GM23338 (cell line): ENCODE results near the gene RNF2.

Experiments
- POLR2AphosphoS5 ChIP-seq: IDR thresholded peaks from 2 replicates; pipeline ENCODE4 v1.6.1; 2016; ENCODE audit warnings: antibody characterized with exemption, low read depth
- TF ChIP-seq, protein P1 (sequence below), 2 experiments: fragments of 200-600 bp in 1 of 2; sonication (generic) in 1 of 2; conservative IDR thresholded peaks; 2 replicates each; pipeline versions ENCODE4 v1.5.1 to v1.6.1; 2016 to 2017; ENCODE audit warnings: antibody characterized with exemption in 2 of 2, low read depth in 2 of 2, mild to moderate bottlenecking in 2 of 2, moderate library complexity in 1 of 2
- TF ChIP-seq, protein P2 (sequence below): fragments of 250-450 bp; sonication (Bioruptor Pico); IDR thresholded peaks from 2 replicates; pipeline ENCODE4 v1.5.0; 2020; ENCODE audit warnings: mild to moderate bottlenecking, moderate library complexity

DNA sequence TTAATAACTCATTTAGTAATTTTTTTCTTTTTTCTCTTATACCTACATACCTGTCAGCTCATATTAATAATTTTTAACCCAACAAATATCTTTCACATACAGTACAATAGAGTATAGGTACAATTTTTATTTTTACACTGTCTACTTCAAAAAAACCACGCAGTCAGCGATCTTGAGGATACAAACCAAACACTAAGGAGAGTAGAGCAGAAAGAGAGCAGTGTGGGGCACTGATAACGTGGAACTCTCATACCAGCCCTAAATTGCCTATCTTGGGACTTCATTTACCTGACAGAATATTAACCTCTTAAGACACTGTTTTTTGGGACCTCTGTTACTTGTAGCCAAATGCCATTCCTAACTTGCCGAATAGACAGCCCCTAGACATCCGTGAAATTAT lies 105.9 kb downstream of the RNF2 start:
- TF ChIP-seq, protein P1, sequence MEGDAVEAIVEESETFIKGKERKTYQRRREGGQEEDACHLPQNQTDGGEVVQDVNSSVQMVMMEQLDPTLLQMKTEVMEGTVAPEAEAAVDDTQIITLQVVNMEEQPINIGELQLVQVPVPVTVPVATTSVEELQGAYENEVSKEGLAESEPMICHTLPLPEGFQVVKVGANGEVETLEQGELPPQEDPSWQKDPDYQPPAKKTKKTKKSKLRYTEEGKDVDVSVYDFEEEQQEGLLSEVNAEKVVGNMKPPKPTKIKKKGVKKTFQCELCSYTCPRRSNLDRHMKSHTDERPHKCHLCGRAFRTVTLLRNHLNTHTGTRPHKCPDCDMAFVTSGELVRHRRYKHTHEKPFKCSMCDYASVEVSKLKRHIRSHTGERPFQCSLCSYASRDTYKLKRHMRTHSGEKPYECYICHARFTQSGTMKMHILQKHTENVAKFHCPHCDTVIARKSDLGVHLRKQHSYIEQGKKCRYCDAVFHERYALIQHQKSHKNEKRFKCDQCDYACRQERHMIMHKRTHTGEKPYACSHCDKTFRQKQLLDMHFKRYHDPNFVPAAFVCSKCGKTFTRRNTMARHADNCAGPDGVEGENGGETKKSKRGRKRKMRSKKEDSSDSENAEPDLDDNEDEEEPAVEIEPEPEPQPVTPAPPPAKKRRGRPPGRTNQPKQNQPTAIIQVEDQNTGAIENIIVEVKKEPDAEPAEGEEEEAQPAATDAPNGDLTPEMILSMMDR (conservative IDR thresholded peaks at IDR 0.05; ENCODE audit: low read depth in 2 of 2): no peak
- TF ChIP-seq, protein P2, sequence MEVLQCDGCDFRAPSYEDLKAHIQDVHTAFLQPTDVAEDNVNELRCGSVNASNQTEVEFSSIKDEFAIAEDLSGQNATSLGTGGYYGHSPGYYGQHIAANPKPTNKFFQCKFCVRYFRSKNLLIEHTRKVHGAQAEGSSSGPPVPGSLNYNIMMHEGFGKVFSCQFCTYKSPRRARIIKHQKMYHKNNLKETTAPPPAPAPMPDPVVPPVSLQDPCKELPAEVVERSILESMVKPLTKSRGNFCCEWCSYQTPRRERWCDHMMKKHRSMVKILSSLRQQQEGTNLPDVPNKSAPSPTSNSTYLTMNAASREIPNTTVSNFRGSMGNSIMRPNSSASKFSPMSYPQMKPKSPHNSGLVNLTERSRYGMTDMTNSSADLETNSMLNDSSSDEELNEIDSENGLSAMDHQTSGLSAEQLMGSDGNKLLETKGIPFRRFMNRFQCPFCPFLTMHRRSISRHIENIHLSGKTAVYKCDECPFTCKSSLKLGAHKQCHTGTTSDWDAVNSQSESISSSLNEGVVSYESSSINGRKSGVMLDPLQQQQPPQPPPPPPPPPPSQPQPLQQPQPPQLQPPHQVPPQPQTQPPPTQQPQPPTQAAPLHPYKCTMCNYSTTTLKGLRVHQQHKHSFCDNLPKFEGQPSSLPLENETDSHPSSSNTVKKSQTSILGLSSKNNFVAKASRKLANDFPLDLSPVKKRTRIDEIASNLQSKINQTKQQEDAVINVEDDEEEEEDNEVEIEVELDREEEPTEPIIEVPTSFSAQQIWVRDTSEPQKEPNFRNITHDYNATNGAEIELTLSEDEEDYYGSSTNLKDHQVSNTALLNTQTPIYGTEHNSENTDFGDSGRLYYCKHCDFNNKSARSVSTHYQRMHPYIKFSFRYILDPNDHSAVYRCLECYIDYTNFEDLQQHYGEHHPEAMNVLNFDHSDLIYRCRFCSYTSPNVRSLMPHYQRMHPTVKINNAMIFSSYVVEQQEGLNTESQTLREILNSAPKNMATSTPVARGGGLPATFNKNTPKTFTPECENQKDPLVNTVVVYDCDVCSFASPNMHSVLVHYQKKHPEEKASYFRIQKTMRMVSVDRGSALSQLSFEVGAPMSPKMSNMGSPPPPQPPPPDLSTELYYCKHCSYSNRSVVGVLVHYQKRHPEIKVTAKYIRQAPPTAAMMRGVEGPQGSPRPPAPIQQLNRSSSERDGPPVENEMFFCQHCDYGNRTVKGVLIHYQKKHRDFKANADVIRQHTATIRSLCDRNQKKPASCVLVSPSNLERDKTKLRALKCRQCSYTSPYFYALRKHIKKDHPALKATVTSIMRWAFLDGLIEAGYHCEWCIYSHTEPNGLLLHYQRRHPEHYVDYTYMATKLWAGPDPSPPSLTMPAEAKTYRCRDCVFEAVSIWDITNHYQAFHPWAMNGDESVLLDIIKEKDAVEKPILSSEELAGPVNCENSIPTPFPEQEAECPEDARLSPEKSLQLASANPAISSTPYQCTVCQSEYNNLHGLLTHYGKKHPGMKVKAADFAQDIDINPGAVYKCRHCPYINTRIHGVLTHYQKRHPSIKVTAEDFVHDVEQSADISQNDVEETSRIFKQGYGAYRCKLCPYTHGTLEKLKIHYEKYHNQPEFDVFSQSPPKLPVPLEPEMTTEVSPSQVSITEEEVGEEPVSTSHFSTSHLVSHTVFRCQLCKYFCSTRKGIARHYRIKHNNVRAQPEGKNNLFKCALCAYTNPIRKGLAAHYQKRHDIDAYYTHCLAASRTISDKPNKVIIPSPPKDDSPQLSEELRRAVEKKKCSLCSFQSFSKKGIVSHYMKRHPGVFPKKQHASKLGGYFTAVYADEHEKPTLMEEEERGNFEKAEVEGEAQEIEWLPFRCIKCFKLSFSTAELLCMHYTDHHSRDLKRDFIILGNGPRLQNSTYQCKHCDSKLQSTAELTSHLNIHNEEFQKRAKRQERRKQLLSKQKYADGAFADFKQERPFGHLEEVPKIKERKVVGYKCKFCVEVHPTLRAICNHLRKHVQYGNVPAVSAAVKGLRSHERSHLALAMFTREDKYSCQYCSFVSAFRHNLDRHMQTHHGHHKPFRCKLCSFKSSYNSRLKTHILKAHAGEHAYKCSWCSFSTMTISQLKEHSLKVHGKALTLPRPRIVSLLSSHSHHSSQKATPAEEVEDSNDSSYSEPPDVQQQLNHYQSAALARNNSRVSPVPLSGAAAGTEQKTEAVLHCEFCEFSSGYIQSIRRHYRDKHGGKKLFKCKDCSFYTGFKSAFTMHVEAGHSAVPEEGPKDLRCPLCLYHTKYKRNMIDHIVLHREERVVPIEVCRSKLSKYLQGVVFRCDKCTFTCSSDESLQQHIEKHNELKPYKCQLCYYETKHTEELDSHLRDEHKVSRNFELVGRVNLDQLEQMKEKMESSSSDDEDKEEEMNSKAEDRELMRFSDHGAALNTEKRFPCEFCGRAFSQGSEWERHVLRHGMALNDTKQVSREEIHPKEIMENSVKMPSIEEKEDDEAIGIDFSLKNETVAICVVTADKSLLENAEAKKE: no peak
- no peak for TF ChIP-seq POLR2AphosphoS5
